Loucy (cell line): ENCODE measurements around the gene USP31.

ENCODE experiments used
- H2AFZ ChIP-seq: fragments of 200-600 bp; sonication (generic); 2 replicates; pipeline ENCODE4 v1.6.0; 2016; ENCODE audit warnings: antibody characterized with exemption, mild to moderate bottlenecking, low read length, moderate library complexity
- H3F3A ChIP-seq: fragments of 200-600 bp; 2 replicates; pipeline ENCODE4 v1.6.0; 2016; ENCODE audit warnings: antibody characterized with exemption, low read depth, mild to moderate bottlenecking
- H3K27me3 ChIP-seq: fragments of 200-600 bp; sonication (generic); 2 replicates; pipeline ENCODE4 v1.6.1; 2014; ENCODE audit warnings: low read length, mild to moderate bottlenecking; ENCODE audit not compliant: insufficient read depth, poor library complexity, severe bottlenecking
- H3K36me3 ChIP-seq: fragments of 200-600 bp; sonication (generic); 2 replicates; pipeline ENCODE4 v1.6.1; 2016; ENCODE audit warnings: low read length; ENCODE audit not compliant: insufficient read depth
- H3K4me1 ChIP-seq: fragments of 200-600 bp; sonication (generic); 2 replicates; pipeline ENCODE4 v1.5.1; 2014; ENCODE audit warnings: low read length, mild to moderate bottlenecking; ENCODE audit not compliant: insufficient read depth, poor library complexity, severe bottlenecking
- H3K4me2 ChIP-seq: fragments of 200-600 bp; sonication (generic); 2 replicates; pipeline ENCODE4 v1.6.0; 2014; ENCODE audit warnings: antibody characterized with exemption, low read length, low read depth, mild to moderate bottlenecking; ENCODE audit not compliant: poor library complexity, severe bottlenecking
- H3K4me3 ChIP-seq: fragments of 200-600 bp; sonication (generic); 2 replicates; pipeline ENCODE4 v1.5.1; 2014; ENCODE audit warnings: low read length, mild to moderate bottlenecking, mixed read lengths; ENCODE audit not compliant: poor library complexity, severe bottlenecking
- H3K79me2 ChIP-seq: fragments of 200-600 bp; sonication (generic); 2 replicates; pipeline ENCODE4 v1.6.1; 2014; ENCODE audit warnings: low read length; ENCODE audit not compliant: insufficient read depth
- H3K9ac ChIP-seq: fragments of 200-600 bp; sonication (generic); 2 replicates; pipeline ENCODE4 v1.6.0; 2014; ENCODE audit warnings: mild to moderate bottlenecking, low read depth, low read length, moderate library complexity; ENCODE audit not compliant: poor library complexity, severe bottlenecking
- H3K9me2 ChIP-seq: fragments of 200-600 bp; sonication (generic); replicated peaks from 2 replicates; pipeline ENCODE4 v1.6.1; 2016; ENCODE audit warnings: low read depth, low read length, mixed read lengths
- H3K9me3 ChIP-seq: fragments of 200-600 bp; sonication (generic); 2 replicates; pipeline ENCODE4 v1.6.1; 2014; ENCODE audit warnings: mild to moderate bottlenecking, antibody characterized with exemption, low read length, low read depth; ENCODE audit not compliant: insufficient read depth
- H4K20me1 ChIP-seq: fragments of 200-600 bp; sonication (generic); 2 replicates; pipeline ENCODE4 v1.6.0; 2014; ENCODE audit warnings: antibody characterized with exemption, low read length, mild to moderate bottlenecking; ENCODE audit not compliant: insufficient read depth, poor library complexity, severe bottlenecking
- CTCF ChIP-seq: fragments of 200-600 bp; sonication (generic); conservative IDR thresholded peaks from 2 replicates; pipeline ENCODE4 v1.5.1; 2014; ENCODE audit warnings: mild to moderate bottlenecking, antibody characterized with exemption, low read length
- EZH2phosphoT487 ChIP-seq: fragments of 200-600 bp; IDR thresholded peaks from 2 replicates; pipeline ENCODE4 v1.6.1; 2018; ENCODE audit warnings: antibody characterized with exemption, mild to moderate bottlenecking, moderate library complexity, borderline replicate concordance

The USP31 gene

GRCh38 chr16:23048164-23048563, 101.1 kb downstream of the USP31 start:
- H3K36me3 ChIP-seq, result no peaks in the 10 kb centered on the region
- no peaks in the 10 kb centered on the region for H3K27me3 ChIP-seq
- no peak overlapping the region for H3K9ac ChIP-seq
- no peaks in the 10 kb centered on the region for H3K79me2 ChIP-seq
- no peak overlapping the region for H2AFZ ChIP-seq
- no peak overlapping the region for H3K4me3 ChIP-seq
- H3K9me2 ChIP-seq, result no peaks in the 10 kb centered on the region
- H3K4me1 ChIP-seq, result no peaks in the 10 kb centered on the region
- no peaks in the 10 kb centered on the region for H3F3A ChIP-seq
- H3K9me3 ChIP-seq, result 0 out of 2 replicates have a peak, but pooled peaks cover 3% of the 10 kb centered on the region
- TF ChIP-seq CTCF (no peak), EZH2phosphoT487 (no peak)
- no peak overlapping the region for H3K4me2 ChIP-seq
- no peaks in the 10 kb centered on the region for H4K20me1 ChIP-seq

GRCh38 chr16:23045025-23045424, 104.2 kb downstream of the USP31 start:
- no peak overlapping the region for H2AFZ ChIP-seq
- H3K4me3 ChIP-seq, result no peak overlapping the region
- no peaks in the 10 kb centered on the region for H3K9me2 ChIP-seq
- no peak overlapping the region for H3K9ac ChIP-seq
- no peaks in the 10 kb centered on the region for H4K20me1 ChIP-seq
- H3K27me3 ChIP-seq, result no peaks in the 10 kb centered on the region
- no peaks in the 10 kb centered on the region for H3K79me2 ChIP-seq
- 0 out of 2 replicates have a peak, but pooled peaks cover 3% of the 10 kb centered on the region for H3K9me3 ChIP-seq
- TF ChIP-seq CTCF, result no peak
- no peak for TF ChIP-seq EZH2phosphoT487
- no peaks in the 10 kb centered on the region for H3K4me1 ChIP-seq
- no peaks in the 10 kb centered on the region for H3K36me3 ChIP-seq
- no peaks in the 10 kb centered on the region for H3F3A ChIP-seq
- H3K4me2 ChIP-seq, result no peak overlapping the region

- Histone ChIP-seq H3K36me3 (no peaks in the 10 kb centered on the region), H3F3A (no peaks in the 10 kb centered on the region), H4K20me1 (no peaks in the 10 kb centered on the region), H3K4me2 (no peak overlapping the region), H3K9me3 (0 out of 2 replicates have a peak, but pooled peaks cover 3% of the 10 kb centered on the region), H3K4me3 (no peak overlapping the region), H3K79me2 (no peaks in the 10 kb centered on the region), H3K9me2 (no peaks in the 10 kb centered on the region), H3K9ac (no peak overlapping the region), H2AFZ (no peak overlapping the region), H3K27me3 (no peaks in the 10 kb centered on the region), H3K4me1 (no peaks in the 10 kb centered on the region)
- TF ChIP-seq CTCF, result no peak
- TF ChIP-seq EZH2phosphoT487, result no peak
Measured at GRCh38 chr16:23040246-23040645, 109.0 kb downstream of the USP31 start.
